HepG2 (cell line): ENCODE data around the gene FOXP3. TPM values are rescaled to one million over a fixed set of nuclear protein-coding genes. Genes with fewer than 3 reads are reported as not detected.

Experiments
- ATAC-seq: fragments of 200-7000 bp; cut with Tn5 transposase; 3 replicates; pipeline ENCODE4 v1.9.1; 2020; ENCODE audit warnings: mild to moderate bottlenecking, moderate library complexity
- BruUV-seq: library from RNA; stranded (reverse); fragments of 400-500 nt; replicated peaks from 2 replicates; lab custom pipeline; 2021; lab: Mats Ljungman, UMichigan
- CTCF ChIA-PET: fragments of 300-600 bp; formaldehyde crosslinking; extraction: SDS; loops from one replicate; lab custom pipeline; 2021; ENCODE audit warnings: low total read pairs, inconsistent platforms, low intra/inter-chr PET ratio; lab: Yijun Ruan, JAX
- POLR2A ChIA-PET: fragments of 350-600 bp; sonication (Branson Sonifier 250); formaldehyde crosslinking; loops from one replicate; lab custom pipeline; 2020; ENCODE audit warnings: antibody characterized with exemption, inconsistent platforms; lab: Yijun Ruan, JAX
- DNase-seq: peaks from one replicate; pipeline ENCODE4 v3.0.0-alpha.2; 2015; ENCODE audit warnings: low spot score
- FAIRE-seq: peaks from 3 replicates; lab custom pipeline; 2011; peaks lifted over from hg19 to GRCh38; lab: Jason Lieb, UNC
- H2AFZ ChIP-seq: one replicate; pipeline ENCODE4 v1.6.1; 2011; ENCODE audit warnings: low read length, inconsistent platforms
- H3K27ac ChIP-seq: fragments of 300-600 bp; 3 replicates; pipeline ENCODE4 v1.8.0; 2011; ENCODE audit warnings: mixed run types, mild to moderate bottlenecking, mixed read lengths, low read length, inconsistent platforms; ENCODE audit not compliant: insufficient read depth; ENCODE audit errors: extremely low read length
- H3K27me3 ChIP-seq, 2 experiments: fragments of 200-600 bp in 1 of 2; 2 replicates in 1 of 2; 3 replicates in 1 of 2; pipeline versions ENCODE4 v1.6.0 to v1.8.0; 2011; ENCODE audit warnings: low read length in 2 of 2, mild to moderate bottlenecking in 2 of 2, moderate library complexity in 2 of 2, inconsistent platforms in 1 of 2; ENCODE audit not compliant: insufficient read depth in 2 of 2, control insufficient read depth in 1 of 2
- H3K36me3 ChIP-seq, 2 experiments: fragments of 200-600 bp in 1 of 2; replicated peaks in 1 of 2; 2 replicates in 1 of 2; 3 replicates in 1 of 2; pipeline versions ENCODE4 v1.5.1 to v1.8.0; 2011; ENCODE audit warnings: low read length in 2 of 2, inconsistent platforms in 1 of 2; ENCODE audit not compliant: insufficient read depth in 2 of 2, control insufficient read depth in 1 of 2
- H3K4me1 ChIP-seq: 2 replicates; pipeline ENCODE4 v1.5.1; 2012; ENCODE audit warnings: low read length, inconsistent platforms; ENCODE audit not compliant: insufficient read depth
- H3K4me2 ChIP-seq: 2 replicates; pipeline ENCODE4 v1.6.0; 2011; ENCODE audit warnings: low read depth, low read length, inconsistent platforms
- H3K4me3 ChIP-seq, 3 experiments: fragments of 200-600 bp in 1 of 3; sonication (generic), shearing (Covaris generic) in 1 of 3; replicated peaks in 1 of 3; 2 replicates each; pipeline ENCODE4 v1.5.1; 2011 to 2016; ENCODE audit warnings: low read length in 3 of 3, inconsistent platforms in 2 of 3, low read depth in 2 of 3, mild to moderate bottlenecking in 2 of 3, control low read depth in 1 of 3, mixed read lengths in 1 of 3; ENCODE audit not compliant: insufficient read depth in 1 of 3
- H3K79me2 ChIP-seq: one replicate; pipeline ENCODE4 v1.6.1; 2011; ENCODE audit warnings: low read length, inconsistent platforms; ENCODE audit not compliant: insufficient read depth
- H3K9ac ChIP-seq: 2 replicates; pipeline ENCODE4 v1.6.0; 2011; ENCODE audit warnings: mild to moderate bottlenecking, low read depth, low read length, inconsistent platforms; ENCODE audit not compliant: insufficient read depth
- H3K9me3 ChIP-seq: 2 replicates; pipeline ENCODE4 v1.5.1; 2012; ENCODE audit warnings: mild to moderate bottlenecking, low read length
- H4K20me1 ChIP-seq: 2 replicates; pipeline ENCODE4 v1.6.0; 2011; ENCODE audit warnings: inconsistent platforms, mild to moderate bottlenecking, low read length, moderate library complexity; ENCODE audit not compliant: insufficient read depth
- CCDC6 ChIP-seq: sonication (generic); formaldehyde crosslinking; IDR thresholded peaks from 2 replicates; pipeline ENCODE4 v1.8.1; 2022; ENCODE audit warnings: mild to moderate bottlenecking, missing genetic modification reagents, moderate library complexity
- CENPBD1 ChIP-seq: sonication (generic); formaldehyde crosslinking; IDR thresholded peaks from 2 replicates; pipeline ENCODE4 v1.8.0; 2022; ENCODE audit warnings: missing genetic modification reagents, low read depth, mild to moderate bottlenecking, borderline replicate concordance
- EHMT2 ChIP-seq: fragments of 200-600 bp; sonication (generic); IDR thresholded peaks from 2 replicates; pipeline ENCODE4 v1.7.0; 2017; ENCODE audit warnings: antibody characterized with exemption, low read depth, low read length, borderline replicate concordance
- ETV6 ChIP-seq: sonication (generic); formaldehyde crosslinking; conservative IDR thresholded peaks from 2 replicates; pipeline ENCODE4 v1.4.0; 2020; ENCODE audit warnings: missing genetic modification reagents
- GATAD2A ChIP-seq: IDR thresholded peaks from 2 replicates; pipeline ENCODE4 v1.6.1; 2016
- HNRNPL ChIP-seq: fragments of 200-400 bp; formaldehyde crosslinking; IDR thresholded peaks from 2 replicates; pipeline ENCODE4 v1.6.1; 2017; ENCODE audit warnings: mild to moderate bottlenecking, low read depth, low read length
- IKZF1 ChIP-seq: fragments of 450-650 bp; IDR thresholded peaks from 2 replicates; pipeline ENCODE4 v1.7.1; 2016
- ISX ChIP-seq: sonication (generic); formaldehyde crosslinking; conservative IDR thresholded peaks from 2 replicates; pipeline ENCODE4 v1.5.0; 2020; ENCODE audit warnings: missing genetic modification reagents
- JUND ChIP-seq: sonication (generic); formaldehyde crosslinking; IDR thresholded peaks from 2 replicates; pipeline ENCODE4 v1.8.0; 2022; ENCODE audit warnings: mild to moderate bottlenecking, missing genetic modification reagents
- KAT7 ChIP-seq: IDR thresholded peaks from 2 replicates; pipeline ENCODE4 v1.6.1; 2018; ENCODE audit warnings: borderline replicate concordance, missing compliant biosample characterization
- NPAS2 ChIP-seq: sonication (generic); formaldehyde crosslinking; IDR thresholded peaks from 2 replicates; pipeline ENCODE4 v1.8.0; 2022; ENCODE audit warnings: mild to moderate bottlenecking, missing genetic modification reagents, borderline replicate concordance
- PHF8 ChIP-seq: sonication (generic); formaldehyde crosslinking; IDR thresholded peaks from 2 replicates; pipeline ENCODE4 v1.5.0; 2020; ENCODE audit warnings: missing genetic modification reagents
- SETDB1 ChIP-seq: sonication (generic); formaldehyde crosslinking; IDR thresholded peaks from 2 replicates; pipeline ENCODE4 v1.5.1; 2020; ENCODE audit warnings: missing genetic modification reagents, mild to moderate bottlenecking, borderline replicate concordance
- SMARCC2 ChIP-seq: fragments of 450-650 bp; IDR thresholded peaks from 2 replicates; pipeline ENCODE4 v1.6.1; 2017; ENCODE audit warnings: antibody characterized with exemption, mild to moderate bottlenecking
- TAF1 ChIP-seq: sonication (generic); formaldehyde crosslinking; IDR thresholded peaks from 2 replicates; pipeline ENCODE4 v1.4.0; 2020; ENCODE audit warnings: missing genetic modification reagents
- TEAD2 ChIP-seq: sonication (generic); formaldehyde crosslinking; IDR thresholded peaks from 2 replicates; pipeline ENCODE4 v1.9.0; 2021; ENCODE audit warnings: missing genetic modification reagents
- THAP8 ChIP-seq: sonication (generic); formaldehyde crosslinking; IDR thresholded peaks from 2 replicates; pipeline ENCODE4 v1.5.1; 2020; ENCODE audit warnings: missing genetic modification reagents, mild to moderate bottlenecking, borderline replicate concordance
- TOE1 ChIP-seq: sonication (generic); formaldehyde crosslinking; IDR thresholded peaks from 2 replicates; pipeline ENCODE4 v1.4.0; 2020; ENCODE audit warnings: mild to moderate bottlenecking, missing genetic modification reagents
- ZMYM2 ChIP-seq: sonication (generic); formaldehyde crosslinking; IDR thresholded peaks from 2 replicates; pipeline ENCODE4 v1.8.0; 2022; ENCODE audit warnings: mild to moderate bottlenecking, missing genetic modification reagents
- ZNF138 ChIP-seq: sonication (generic); formaldehyde crosslinking; IDR thresholded peaks from 2 replicates; pipeline ENCODE4 v1.5.0; 2020; ENCODE audit warnings: mild to moderate bottlenecking, low read depth, missing genetic modification reagents
- ZNF180 ChIP-seq: sonication (generic); formaldehyde crosslinking; IDR thresholded peaks from 2 replicates; pipeline ENCODE4 v1.4.0; 2020; ENCODE audit warnings: low read depth, missing genetic modification reagents, borderline replicate concordance
- ZNF274 ChIP-seq: sonication (generic); formaldehyde crosslinking; IDR thresholded peaks from 2 replicates; pipeline ENCODE4 v1.5.1; 2020; ENCODE audit warnings: mild to moderate bottlenecking, missing genetic modification reagents
- ZNF3 ChIP-seq: IDR thresholded peaks from 2 replicates; pipeline ENCODE4 v1.7.0; 2017; ENCODE audit warnings: inconsistent platforms
- ZNF746 ChIP-seq: sonication (generic); formaldehyde crosslinking; IDR thresholded peaks from 2 replicates; pipeline ENCODE4 v1.8.0; 2022; ENCODE audit warnings: mild to moderate bottlenecking, missing genetic modification reagents
- ZSCAN31 ChIP-seq: sonication (generic); formaldehyde crosslinking; IDR thresholded peaks from 2 replicates; pipeline ENCODE4 v1.5.0; 2020; ENCODE audit warnings: low read depth, mild to moderate bottlenecking, missing genetic modification reagents
- WGBS: methylation state at CpG from one replicate; pipeline ENCODE4 v1.1.6; 2017; ENCODE audit warnings: low lambda C conversion rate; 5-methylcytosine and 5-hydroxymethylcytosine counted together
- in situ Hi-C: cut with HindIII; loops from 2 replicates; pipeline ENCODE4 v1.10.0; 2017; ENCODE audit warnings: low pct_unique_long_range_greater_than_20kb; ENCODE audit not compliant: extremely low pct_ligation_motif_present
- intact Hi-C: fragments of 100-400 bp; cut with micrococcal nuclease; formaldehyde crosslinking; loops from one replicate; pipeline ENCODE4 v1.10.0; 2022; ENCODE audit not compliant: unreplicated experiment
- polyA plus RNA-seq, 8 experiments: library from polyadenylated mRNA; depleted of rRNA in 3 of 8; stranded (reverse) in 7 of 8; unstranded in 1 of 8; fragments of >200 nt; fragmentation: Illumina TruSeq in 4 of 8; extraction: Trizol in 4 of 8; gene quantifications; 2 replicates each; pipeline versions ENCODE4 v1.2.1 to v1.2.3, GENCODE V29; 2011 to 2016; ENCODE audit warnings: low read depth in 4 of 8, missing spikeins in 1 of 8, mixed read lengths in 1 of 8; ENCODE audit not compliant: insufficient read depth in 1 of 8
- total RNA-seq, 5 experiments: library from RNA; depleted of rRNA; stranded (reverse); fragments of >200 nt; fragmentation: Illumina TruSeq; extraction: Trizol; gene quantifications; 2 replicates each; pipeline ENCODE4 v1.2.3, GENCODE V29; 2016; ENCODE audit warnings: low read depth in 1 of 5
- TF ChIP-seq, protein P1 (sequence below): sonication (generic); formaldehyde crosslinking; IDR thresholded peaks from 2 replicates; pipeline ENCODE4 v1.4.0; 2020; ENCODE audit warnings: mild to moderate bottlenecking, missing genetic modification reagents

Gene FOXP3
- total and polyA plus RNA-seq, 2 of the 13 experiments (the other 11 are each of a cell fraction or from before 2014, with no cell fraction given) = 0.04 TPM; not detected in 1

DNA sequence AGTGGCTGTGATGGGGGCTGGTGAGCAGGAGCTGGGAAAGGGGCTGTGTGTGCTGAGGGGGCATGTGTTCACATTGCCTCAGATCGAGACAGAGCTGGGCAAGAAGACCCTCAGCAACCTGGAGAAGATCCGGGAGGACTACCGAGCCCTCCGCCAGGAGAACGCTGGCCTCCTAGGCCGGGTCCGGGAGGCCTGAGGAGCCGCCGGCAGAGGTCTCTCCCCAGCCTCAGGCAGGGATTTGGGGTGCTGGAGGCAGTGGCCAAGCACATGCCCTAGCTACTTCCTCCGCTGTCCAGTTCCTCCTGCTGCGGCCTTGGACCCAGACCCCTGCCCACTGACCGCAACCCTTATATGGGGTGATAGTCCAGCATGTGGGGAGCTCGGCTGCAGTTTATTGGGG lies 14.4 kb downstream of the FOXP3 start (continued):
- TF ChIP-seq EHMT2 = no peak
- no peak for TF ChIP-seq SETDB1 (CRISPR knock-in tag)
- no peak for TF ChIP-seq ZNF138 (CRISPR knock-in tag)
- TF ChIP-seq ZNF3 = no peak
- TF ChIP-seq TAF1 (CRISPR knock-in tag) = no peak
- TF ChIP-seq ZSCAN31 = no peak
- TF ChIP-seq GATAD2A (CRISPR knock-in tag) = no peak
- no peak for TF ChIP-seq ETV6 (CRISPR knock-in tag)
- TF ChIP-seq JUND = no peak
- no peak for TF ChIP-seq NPAS2 (CRISPR knock-in tag)

GRCh38 chrX:49249616-49250015 lies 14.9 kb downstream of the FOXP3 start:
- no peaks in the 10 kb centered on the region for H4K20me1 ChIP-seq
- no peak overlapping the region for H3K4me3 ChIP-seq
- no peak for DNase-seq
- no peaks in the 10 kb centered on the region for H3K4me1 ChIP-seq
- in situ Hi-C loops = no loop called here
- no peak overlapping the region for H3K9ac ChIP-seq
- CTCF ChIA-PET = no interaction called here
- POLR2A ChIA-PET = no interaction called here
- no CpG with 5 or more reads among the region's 9 CpGs for WGBS
- no peak overlapping the region for H2AFZ ChIP-seq
- no peak for ATAC-seq
- no TSS peak for BruUV-seq
- FAIRE-seq = no peak
- H3K4me2 ChIP-seq = no peak overlapping the region
- H3K36me3 ChIP-seq = peaks cover 0 to 3% of the 10 kb centered on the region in 2 experiments; a peak in 1 of 5 replicates
- H3K79me2 ChIP-seq = no peaks in the 10 kb centered on the region
- no peak overlapping the region for H3K27ac ChIP-seq
- intact Hi-C loops = no loop called here
- no peaks in the 10 kb centered on the region for H3K9me3 ChIP-seq
- H3K27me3 ChIP-seq = no peaks in the 10 kb centered on the region
- TF ChIP-seq ZNF180 (CRISPR knock-in tag) (no peak), CCDC6 (no peak), ZNF274 (no peak), CENPBD1 (no peak), ZMYM2 (CRISPR knock-in tag) (no peak), TEAD2 (no peak), IKZF1 (no peak), PHF8 (CRISPR knock-in tag) (no peak), ZNF746 (CRISPR knock-in tag) (no peak), THAP8 (no peak), HNRNPL (no peak), TOE1 (CRISPR knock-in tag) (no peak), SMARCC2 (no peak), KAT7 (CRISPR knock-in tag) (no peak), ISX (CRISPR knock-in tag) (no peak)
- TF ChIP-seq, protein P1, sequence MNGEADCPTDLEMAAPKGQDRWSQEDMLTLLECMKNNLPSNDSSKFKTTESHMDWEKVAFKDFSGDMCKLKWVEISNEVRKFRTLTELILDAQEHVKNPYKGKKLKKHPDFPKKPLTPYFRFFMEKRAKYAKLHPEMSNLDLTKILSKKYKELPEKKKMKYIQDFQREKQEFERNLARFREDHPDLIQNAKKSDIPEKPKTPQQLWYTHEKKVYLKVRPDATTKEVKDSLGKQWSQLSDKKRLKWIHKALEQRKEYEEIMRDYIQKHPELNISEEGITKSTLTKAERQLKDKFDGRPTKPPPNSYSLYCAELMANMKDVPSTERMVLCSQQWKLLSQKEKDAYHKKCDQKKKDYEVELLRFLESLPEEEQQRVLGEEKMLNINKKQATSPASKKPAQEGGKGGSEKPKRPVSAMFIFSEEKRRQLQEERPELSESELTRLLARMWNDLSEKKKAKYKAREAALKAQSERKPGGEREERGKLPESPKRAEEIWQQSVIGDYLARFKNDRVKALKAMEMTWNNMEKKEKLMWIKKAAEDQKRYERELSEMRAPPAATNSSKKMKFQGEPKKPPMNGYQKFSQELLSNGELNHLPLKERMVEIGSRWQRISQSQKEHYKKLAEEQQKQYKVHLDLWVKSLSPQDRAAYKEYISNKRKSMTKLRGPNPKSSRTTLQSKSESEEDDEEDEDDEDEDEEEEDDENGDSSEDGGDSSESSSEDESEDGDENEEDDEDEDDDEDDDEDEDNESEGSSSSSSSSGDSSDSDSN (CRISPR knock-in tag) = no peak
